Breast epithelium (tissue), 4 donors: ENCODE results near the gene UBXN11. TPM values are rescaled to one million over a fixed set of nuclear protein-coding genes. Genes with fewer than 3 reads are reported as not detected.

Source experiments
- DNase-seq, 2 donors: peaks; one replicate each; pipeline ENCODE4 v3.0.0-alpha.2; 2019; ENCODE audit warnings: low spot score in 2 of 2
- H3K27ac ChIP-seq, 2 donors: fragments of 200-600 bp; sonication (generic) in 1 of 2; one replicate each; pipeline ENCODE4 v1.5.1; 2016 to 2019; ENCODE audit warnings: mild to moderate bottlenecking in 1 of 2
- H3K27me3 ChIP-seq, 2 donors: fragments of 200-600 bp; sonication (generic) in 1 of 2; one replicate each; pipeline versions ENCODE4 v1.5.1 to v1.6.0; 2017 to 2019; ENCODE audit warnings: control low read depth in 1 of 2, mild to moderate bottlenecking in 1 of 2
- H3K36me3 ChIP-seq: fragments of 200-600 bp; one replicate; pipeline ENCODE4 v1.5.1; 2019
- H3K4me1 ChIP-seq, 2 donors: fragments of 200-600 bp; sonication (generic); one replicate each; pipeline ENCODE4 v1.5.1; 2016 to 2019; ENCODE audit warnings: control low read depth in 1 of 2
- H3K4me3 ChIP-seq, 3 donors: fragments of 200-600 bp; sonication (generic); 1 replicate in 2 of 3; 2 replicates in 1 of 3; pipeline ENCODE4 v1.5.1; 2016 to 2019; ENCODE audit warnings: mild to moderate bottlenecking in 3 of 3, moderate library complexity in 2 of 3
- H3K9me3 ChIP-seq, 2 donors: fragments of 200-600 bp; sonication (generic) in 1 of 2; one replicate each; pipeline ENCODE4 v1.5.1; 2016 to 2019; ENCODE audit warnings: control low read depth in 1 of 2
- CTCF ChIP-seq, 3 donors: fragments of 450-650 bp; IDR thresholded peaks; one replicate each; pipeline ENCODE4 v1.5.1; 2016 to 2017; ENCODE audit warnings: antibody characterized with exemption in 3 of 3, mild to moderate bottlenecking in 3 of 3, moderate library complexity in 3 of 3
- POLR2A ChIP-seq: fragments of 450-650 bp; IDR thresholded peaks from one replicate; pipeline ENCODE4 v1.6.1; 2016; ENCODE audit warnings: antibody characterized with exemption, mild to moderate bottlenecking, moderate library complexity
- POLR2AphosphoS5 ChIP-seq, 3 donors: sonication (generic); formaldehyde crosslinking; IDR thresholded peaks; one replicate each; pipeline ENCODE4 v1.6.1; 2017; ENCODE audit warnings: antibody characterized with exemption in 3 of 3
- intact Hi-C: fragments of 100-400 bp; cut with DNase I; formaldehyde crosslinking; loops from one replicate; pipeline ENCODE4 v1.15.1; 2023; ENCODE audit warnings: low total_unique reads
- total RNA-seq, 3 donors: library from RNA; depleted of rRNA; stranded (reverse); fragments of >200 nt; gene quantifications; one replicate each; pipeline ENCODE4 v1.1.0, GENCODE V29; 2016

Gene UBXN11
- total RNA-seq, 3 donors from 2014 or later: 15.0 to 25.5 (median 24.9) TPM

- no peak for DNase-seq
- H3K27me3 ChIP-seq: no peaks in the 10 kb centered on the region
- no peak overlapping the region for H3K27ac ChIP-seq
- no peaks in the 10 kb centered on the region for H3K36me3 ChIP-seq
- H3K4me1 ChIP-seq: no peaks in the 10 kb centered on the region
- H3K9me3 ChIP-seq: no peaks in the 10 kb centered on the region
- no peak overlapping the region for H3K4me3 ChIP-seq
- TF ChIP-seq POLR2AphosphoS5 (IDR thresholded peaks at IDR 0.05): no peak
- no peak for TF ChIP-seq POLR2A
- TF ChIP-seq CTCF (IDR thresholded peaks at IDR 0.05): no peak
- intact Hi-C loops: no loop called here
These were observed 37.9 kb downstream of the UBXN11 start for GRCh38 chr1:26268290-26269197.

- no peak for DNase-seq
- Histone ChIP-seq H3K27ac (no peak overlapping the region), H3K4me3 (no peak overlapping the region), H3K36me3 (no peaks in the 10 kb centered on the region), H3K4me1 (no peaks in the 10 kb centered on the region), H3K27me3 (no peaks in the 10 kb centered on the region), H3K9me3 (no peaks in the 10 kb centered on the region)
- TF ChIP-seq CTCF (IDR thresholded peaks at IDR 0.05) (no peak), POLR2A (no peak), POLR2AphosphoS5 (IDR thresholded peaks at IDR 0.05) (no peak)
- intact Hi-C loops: no loop called here
These were observed 41.0 kb downstream of the UBXN11 start for GRCh38 chr1:26265405-26265804.

GRCh38 chr1:26263212-26263611, 43.2 kb downstream of the UBXN11 start:
- H3K4me1 ChIP-seq: no peaks in the 10 kb centered on the region
- peaks cover 5% of the 10 kb centered on the region for H3K36me3 ChIP-seq
- H3K4me3 ChIP-seq: no peak overlapping the region
- H3K9me3 ChIP-seq: no peaks in the 10 kb centered on the region
- no peak for TF ChIP-seq CTCF (IDR thresholded peaks at IDR 0.05)
- TF ChIP-seq POLR2AphosphoS5 (IDR thresholded peaks at IDR 0.05): no peak
- TF ChIP-seq POLR2A: no peak
- no peak overlapping the region for H3K27ac ChIP-seq
- no peaks in the 10 kb centered on the region for H3K27me3 ChIP-seq
- intact Hi-C loops: no loop called here
- no peak for DNase-seq

GRCh38 chr1:26259578-26259977, 46.9 kb downstream of the UBXN11 start:
- peaks cover 5% of the 10 kb centered on the region for H3K36me3 ChIP-seq
- intact Hi-C loops: no loop called here
- TF ChIP-seq POLR2AphosphoS5 (IDR thresholded peaks at IDR 0.05) (no peak), POLR2A (no peak), CTCF (IDR thresholded peaks at IDR 0.05) (no peak)

GRCh38 chr1:26259005-26259404, 47.4 kb downstream of the UBXN11 start:
- Histone ChIP-seq H3K9me3 (no peaks in the 10 kb centered on the region), H3K36me3 (peaks cover 5% of the 10 kb centered on the region), H3K27me3 (no peaks in the 10 kb centered on the region), H3K27ac (no peak overlapping the region), H3K4me3 (no peak overlapping the region), H3K4me1 (no peaks in the 10 kb centered on the region)
- no peak for DNase-seq
- intact Hi-C loops: no loop called here
- no peak for TF ChIP-seq POLR2A
- no peak for TF ChIP-seq POLR2AphosphoS5 (IDR thresholded peaks at IDR 0.05)
- TF ChIP-seq CTCF (IDR thresholded peaks at IDR 0.05): no peak

More at GRCh38 chr1:26259578-26259977, 46.9 kb downstream of the UBXN11 start:
- DNase-seq: no peak
- H3K4me1 ChIP-seq: no peaks in the 10 kb centered on the region
- H3K27ac ChIP-seq: no peak overlapping the region
- H3K9me3 ChIP-seq: no peaks in the 10 kb centered on the region
- H3K4me3 ChIP-seq: no peak overlapping the region
- H3K27me3 ChIP-seq: no peaks in the 10 kb centered on the region
